ENCODE data around the gene KCNQ2.

Gene KCNQ2

GRCh38 chr20:63492982-63493381, 20.5 kb upstream of the KCNQ2 start:
- no peaks in the 10 kb centered on the region for H3K9me3 ChIP-seq (ENCODE audit: insufficient read depth, low read length)
- no peak overlapping the region for H3K4me3 ChIP-seq (ENCODE audit: insufficient read length, low read depth)
- H3K36me3 ChIP-seq (ENCODE audit: insufficient read depth, insufficient read length, low read length) = peaks cover 78% of the 10 kb centered on the region
- H3K9ac ChIP-seq (ENCODE audit: insufficient read length, low read depth) = no peak overlapping the region
- H3K27me3 ChIP-seq (ENCODE audit: insufficient read depth, insufficient read length) = peaks cover 2% of the 10 kb centered on the region
- DNase-seq (ENCODE audit: low read depth, low spot score) = no peak
- peaks cover 25% of the 10 kb centered on the region for H3K4me1 ChIP-seq (ENCODE audit: insufficient read depth, insufficient read length)
- TF ChIP-seq SUZ12 (IDR thresholded peaks at IDR 0.05; ENCODE audit: extremely low read depth, insufficient read depth, insufficient read length) = no peak
- TF ChIP-seq ZNF274 (IDR thresholded peaks at IDR 0.05; ENCODE audit: low read depth, low read length) = no peak
- no peak for TF ChIP-seq YY1 (IDR thresholded peaks at IDR 0.05; ENCODE audit: insufficient read depth, insufficient read length)

DNA sequence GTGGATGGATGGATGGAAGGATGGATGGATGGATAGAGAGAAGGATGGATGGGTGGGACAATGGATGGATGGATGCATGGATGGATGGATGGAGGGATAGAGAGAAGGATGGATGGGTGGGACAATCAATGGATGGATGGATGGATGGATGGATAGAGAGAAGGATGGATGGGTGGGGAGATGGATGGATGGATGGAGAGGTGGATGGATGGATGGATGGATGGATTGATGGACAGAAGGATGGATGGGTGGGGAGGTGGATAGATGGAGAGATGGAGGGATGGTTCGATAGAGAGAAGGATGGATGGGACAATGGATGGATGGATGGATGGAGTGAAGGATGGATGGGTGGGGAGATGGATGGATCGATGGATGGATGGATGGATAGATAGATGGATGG, 20.1 kb upstream of the KCNQ2 start:
- TF ChIP-seq SUZ12 (IDR thresholded peaks at IDR 0.05; ENCODE audit: extremely low read depth, insufficient read depth, insufficient read length) = no peak
- TF ChIP-seq ZNF274 (IDR thresholded peaks at IDR 0.05; ENCODE audit: low read depth, low read length) = no peak
- TF ChIP-seq YY1 (IDR thresholded peaks at IDR 0.05; ENCODE audit: insufficient read depth, insufficient read length) = no peak
- no peak overlapping the region for H3K9ac ChIP-seq (ENCODE audit: insufficient read length, low read depth)
- peaks cover 2% of the 10 kb centered on the region for H3K27me3 ChIP-seq (ENCODE audit: insufficient read depth, insufficient read length)
- H3K4me3 ChIP-seq (ENCODE audit: insufficient read length, low read depth) = no peak overlapping the region
- H3K4me1 ChIP-seq (ENCODE audit: insufficient read depth, insufficient read length) = peaks cover 20% of the 10 kb centered on the region
- peaks cover 82% of the 10 kb centered on the region for H3K36me3 ChIP-seq (ENCODE audit: insufficient read depth, insufficient read length, low read length)
- no peak for DNase-seq (ENCODE audit: low read depth, low spot score)
- H3K9me3 ChIP-seq (ENCODE audit: insufficient read depth, low read length) = no peaks in the 10 kb centered on the region

DNA sequence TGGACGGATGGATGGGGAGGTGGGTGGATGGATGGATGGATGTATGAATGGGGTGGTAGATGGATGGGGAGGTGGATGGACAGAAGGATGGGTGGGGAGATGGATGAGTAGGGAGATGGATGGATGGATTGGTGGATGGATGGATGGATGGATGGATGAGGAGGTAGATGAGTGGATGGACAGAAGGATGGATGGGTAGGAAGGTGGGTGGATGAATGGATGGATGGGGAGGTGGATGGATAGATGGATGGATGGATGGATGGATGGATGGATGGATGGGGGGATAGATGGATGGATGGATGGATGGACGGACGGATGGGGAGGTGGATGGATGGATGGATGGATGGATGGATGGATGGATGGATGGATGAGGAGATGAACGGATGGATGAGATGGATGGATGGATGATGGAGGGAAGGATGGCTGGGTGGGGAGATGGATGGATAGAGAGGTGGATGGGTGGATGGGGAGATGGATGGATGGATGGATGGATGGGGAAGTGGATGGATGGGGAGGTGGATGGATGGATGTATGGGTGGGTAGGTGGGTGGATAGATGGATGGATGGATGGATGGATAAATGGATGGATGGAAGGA, 19.3 kb upstream of the KCNQ2 start:
- Histone ChIP-seq H3K9ac (ENCODE audit: insufficient read length, low read depth) (no peak overlapping the region), H3K4me1 (ENCODE audit: insufficient read depth, insufficient read length) (peaks cover 12% of the 10 kb centered on the region), H3K36me3 (ENCODE audit: insufficient read depth, insufficient read length, low read length) (peaks cover 78% of the 10 kb centered on the region), H3K27me3 (ENCODE audit: insufficient read depth, insufficient read length) (peaks cover 2% of the 10 kb centered on the region), H3K4me3 (ENCODE audit: insufficient read length, low read depth) (no peak overlapping the region), H3K9me3 (ENCODE audit: insufficient read depth, low read length) (no peaks in the 10 kb centered on the region)
- TF ChIP-seq ZNF274 (IDR thresholded peaks at IDR 0.05; ENCODE audit: low read depth, low read length) (no peak), SUZ12 (IDR thresholded peaks at IDR 0.05; ENCODE audit: extremely low read depth, insufficient read depth, insufficient read length) (no peak), YY1 (IDR thresholded peaks at IDR 0.05; ENCODE audit: insufficient read depth, insufficient read length) (no peak)
- DNase-seq (ENCODE audit: low read depth, low spot score) = no peak

- Histone ChIP-seq H3K36me3 (ENCODE audit: insufficient read depth, insufficient read length, low read length) (peaks cover 78% of the 10 kb centered on the region), H3K4me1 (ENCODE audit: insufficient read depth, insufficient read length) (peaks cover 8% of the 10 kb centered on the region), H3K9ac (ENCODE audit: insufficient read length, low read depth) (no peak overlapping the region), H3K4me3 (ENCODE audit: insufficient read length, low read depth) (no peak overlapping the region), H3K27me3 (ENCODE audit: insufficient read depth, insufficient read length) (no peaks in the 10 kb centered on the region), H3K9me3 (ENCODE audit: insufficient read depth, low read length) (no peaks in the 10 kb centered on the region)
- TF ChIP-seq SUZ12 (IDR thresholded peaks at IDR 0.05; ENCODE audit: extremely low read depth, insufficient read depth, insufficient read length) = no peak
- TF ChIP-seq ZNF274 (IDR thresholded peaks at IDR 0.05; ENCODE audit: low read depth, low read length) = no peak
- TF ChIP-seq YY1 (IDR thresholded peaks at IDR 0.05; ENCODE audit: insufficient read depth, insufficient read length) = no peak
- DNase-seq (ENCODE audit: low read depth, low spot score) = no peak
These were observed 18.6 kb upstream of the KCNQ2 start for GRCh38 chr20:63491078-63491477.

DNA sequence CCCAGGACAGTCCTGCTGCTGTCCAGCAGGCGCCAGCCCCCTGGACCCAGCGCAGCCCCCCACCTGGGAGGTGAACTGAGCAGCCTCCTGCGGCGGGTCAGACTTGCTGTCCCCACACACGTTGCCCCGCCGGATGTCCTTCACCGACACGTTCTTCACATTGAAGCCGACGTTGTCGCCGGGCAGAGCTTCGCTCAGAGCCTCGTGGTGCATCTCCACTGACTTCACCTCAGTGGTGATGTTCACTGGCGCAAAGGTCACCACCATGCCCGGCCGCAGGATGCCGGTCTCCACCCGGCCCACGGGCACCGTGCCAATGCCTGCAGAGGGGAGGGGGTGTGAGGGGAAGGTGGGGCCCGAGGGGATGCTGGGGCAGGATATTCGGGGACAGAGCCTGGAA, 18.0 kb upstream of the KCNQ2 start:
- TF ChIP-seq YY1 (IDR thresholded peaks at IDR 0.05; ENCODE audit: insufficient read depth, insufficient read length) (no peak), ZNF274 (IDR thresholded peaks at IDR 0.05; ENCODE audit: low read depth, low read length) (no peak), SUZ12 (IDR thresholded peaks at IDR 0.05; ENCODE audit: extremely low read depth, insufficient read depth, insufficient read length) (no peak)
- no peaks in the 10 kb centered on the region for H3K9me3 ChIP-seq (ENCODE audit: insufficient read depth, low read length)
- no peak overlapping the region for H3K4me3 ChIP-seq (ENCODE audit: insufficient read length, low read depth)
- DNase-seq (ENCODE audit: low read depth, low spot score) = no peak
- no peak overlapping the region for H3K9ac ChIP-seq (ENCODE audit: insufficient read length, low read depth)
- H3K36me3 ChIP-seq (ENCODE audit: insufficient read depth, insufficient read length, low read length) = peaks cover 73% of the 10 kb centered on the region
- no peaks in the 10 kb centered on the region for H3K27me3 ChIP-seq (ENCODE audit: insufficient read depth, insufficient read length)
- peaks cover 4% of the 10 kb centered on the region for H3K4me1 ChIP-seq (ENCODE audit: insufficient read depth, insufficient read length)

DNA sequence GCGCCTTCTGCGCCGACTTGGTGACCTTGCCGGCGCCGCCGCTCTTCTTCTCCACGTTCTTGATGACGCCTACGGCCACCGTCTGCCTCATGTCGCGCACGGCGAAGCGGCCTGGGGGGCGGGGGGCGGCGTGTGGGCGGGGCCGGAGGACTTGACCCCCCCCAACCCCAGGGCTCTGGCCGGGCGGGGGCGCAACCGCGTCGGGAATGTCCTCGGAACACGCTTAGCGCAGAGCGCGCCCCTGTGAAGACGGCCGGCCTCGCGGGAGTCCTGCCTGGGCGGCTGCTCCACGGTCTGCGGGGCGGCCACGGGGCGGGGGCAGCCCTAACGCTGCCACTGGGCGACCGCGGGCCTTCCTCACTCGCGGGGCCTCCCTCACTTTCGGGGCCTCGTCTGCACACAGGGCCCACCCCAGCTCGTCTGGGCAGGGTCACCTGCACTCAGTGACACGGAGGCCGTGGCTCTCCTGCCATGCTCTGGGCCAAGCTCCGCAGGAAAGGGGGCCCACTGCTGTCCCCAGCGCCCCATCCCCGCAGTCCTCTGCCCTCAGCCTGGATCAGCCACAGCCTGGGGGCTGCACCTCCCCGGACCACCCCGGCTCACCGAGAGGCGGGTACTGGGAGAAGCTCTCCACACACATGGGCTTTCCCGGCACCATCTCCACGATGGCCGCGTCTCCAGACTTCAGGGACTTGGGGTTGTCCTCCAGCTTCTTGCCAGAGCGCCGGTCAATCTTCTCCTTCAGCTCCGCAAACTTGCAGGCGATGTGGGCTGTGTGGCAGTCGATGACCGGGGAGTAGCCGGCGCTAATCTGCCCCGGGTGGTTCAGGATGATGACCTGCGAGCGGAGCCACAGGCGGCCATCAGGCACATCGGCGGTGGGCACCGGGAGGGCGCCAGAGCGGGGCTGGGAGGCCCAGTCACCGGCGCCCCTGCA, 16.1 kb upstream of the KCNQ2 start:
- no peaks in the 10 kb centered on the region for H3K9me3 ChIP-seq (ENCODE audit: insufficient read depth, low read length)
- TF ChIP-seq YY1 (IDR thresholded peaks at IDR 0.05; ENCODE audit: insufficient read depth, insufficient read length) (no peak), SUZ12 (IDR thresholded peaks at IDR 0.05; ENCODE audit: extremely low read depth, insufficient read depth, insufficient read length) (no peak), ZNF274 (IDR thresholded peaks at IDR 0.05; ENCODE audit: low read depth, low read length) (no peak)
- no peak overlapping the region for H3K4me3 ChIP-seq (ENCODE audit: insufficient read length, low read depth)

DNA sequence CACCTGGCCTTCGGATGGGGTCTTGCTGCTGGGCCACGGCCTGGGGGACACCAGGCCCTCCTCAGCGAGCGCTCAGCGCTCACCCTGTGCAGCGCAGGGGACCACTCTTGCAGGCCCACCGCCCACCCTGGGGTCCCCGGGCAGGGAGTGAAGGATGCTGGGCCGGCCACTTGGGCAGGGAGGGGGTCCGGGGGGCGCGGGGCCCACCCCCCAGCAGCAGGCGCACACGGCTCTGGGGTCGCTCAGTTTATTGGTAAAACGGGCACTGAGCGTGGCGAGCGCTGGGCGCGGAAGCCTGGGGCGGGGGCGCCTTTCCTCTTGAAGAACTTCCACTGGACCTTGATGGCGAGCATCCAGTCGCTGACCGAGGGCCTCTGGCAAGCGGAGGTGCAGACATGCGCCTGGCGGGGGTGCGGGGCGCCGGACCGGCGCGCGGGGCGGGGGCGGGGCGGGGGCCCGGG, 15.4 kb upstream of the KCNQ2 start:
- no peak overlapping the region for H3K4me3 ChIP-seq (ENCODE audit: insufficient read length, low read depth)
- DNase-seq (ENCODE audit: low read depth, low spot score) = no peak
- TF ChIP-seq ZNF274 (IDR thresholded peaks at IDR 0.05; ENCODE audit: low read depth, low read length) (no peak), SUZ12 (IDR thresholded peaks at IDR 0.05; ENCODE audit: extremely low read depth, insufficient read depth, insufficient read length) (no peak), YY1 (IDR thresholded peaks at IDR 0.05; ENCODE audit: insufficient read depth, insufficient read length) (no peak)

More for the DNA sequence above, 16.1 kb upstream of the KCNQ2 start:
- Histone ChIP-seq H3K4me1 (ENCODE audit: insufficient read depth, insufficient read length) (peaks cover 10% of the 10 kb centered on the region), H3K36me3 (ENCODE audit: insufficient read depth, insufficient read length, low read length) (peaks cover 54% of the 10 kb centered on the region), H3K9ac (ENCODE audit: insufficient read length, low read depth) (peak overlapping the region; percentile 6), H3K27me3 (ENCODE audit: insufficient read depth, insufficient read length) (no peaks in the 10 kb centered on the region)
- DNase-seq (ENCODE audit: low read depth, low spot score) = no peak

More for the DNA sequence above, 15.4 kb upstream of the KCNQ2 start:
- no peaks in the 10 kb centered on the region for H3K27me3 ChIP-seq (ENCODE audit: insufficient read depth, insufficient read length)
- H3K9me3 ChIP-seq (ENCODE audit: insufficient read depth, low read length) = no peaks in the 10 kb centered on the region
- H3K9ac ChIP-seq (ENCODE audit: insufficient read length, low read depth) = no peak overlapping the region
- H3K4me1 ChIP-seq (ENCODE audit: insufficient read depth, insufficient read length) = peaks cover 12% of the 10 kb centered on the region
- H3K36me3 ChIP-seq (ENCODE audit: insufficient read depth, insufficient read length, low read length) = peaks cover 46% of the 10 kb centered on the region

Measured in NT2/D1 (cell line).